ENCODE measurements around the gene NARF. TPM values are rescaled to one million over a fixed set of nuclear protein-coding genes. Genes with fewer than 3 reads are reported as not detected.
A peak's percentile ranks its signal among the peaks of the same experiment; 100 is the strongest.

Gene NARF
- polyA plus RNA-seq, 1 of the 3 experiments (the other 2 are of a cell fraction) = 128 TPM

GRCh38 chr17:82534401-82534812, 75.9 kb downstream of the NARF start (continued):
- no peak for TF ChIP-seq REST (IDR thresholded peaks at IDR 0.05; ENCODE audit: low read depth, low read length)
- no peak for TF ChIP-seq TAF1 (IDR thresholded peaks at IDR 0.05; ENCODE audit: borderline replicate concordance, low read depth, low read length)

- WGBS (ENCODE audit: low lambda C conversion rate) = 34% methylated on average over 6 of the region's 6 CpGs
- H3K9ac ChIP-seq = peak overlapping the region; percentile 59
- DNase-seq = peak; percentile 54
- no peak overlapping the region for H2AFZ ChIP-seq (ENCODE audit: low read depth)
- no peaks in the 10 kb centered on the region for H3K27me3 ChIP-seq (ENCODE audit: insufficient read depth)
- H3K9me2 ChIP-seq = no peaks in the 10 kb centered on the region
- no peak for TF ChIP-seq GABPA (IDR thresholded peaks at IDR 0.05; ENCODE audit: low read depth)
- TF ChIP-seq SIN3A (IDR thresholded peaks at IDR 0.05; ENCODE audit: borderline replicate concordance, low read depth, low read length) = peak; percentile 8; the same call in 1 of the 2 replicates
- peak; percentile 51 for TF ChIP-seq PBX3 (IDR thresholded peaks at IDR 0.05)
- no peak for TF ChIP-seq RCOR1 (IDR thresholded peaks at IDR 0.05; ENCODE audit: low read length)
- no peak for TF ChIP-seq REST (IDR thresholded peaks at IDR 0.05; ENCODE audit: low read depth, low read length)
- TF ChIP-seq POLR2AphosphoS5 (IDR thresholded peaks at IDR 0.05; ENCODE audit: low read depth, low read length) = 0 out of 2 replicates have a peak, but pooled peaks have one; percentile 9
- TF ChIP-seq MEF2A (IDR thresholded peaks at IDR 0.05; ENCODE audit: borderline replicate concordance, low read depth) = no peak
- TF ChIP-seq MXI1 (IDR thresholded peaks at IDR 0.05; ENCODE audit: low read depth, low read length) = no peak
- peak in 1 of 2 experiments; percentile 53; a peak in 2 of 4 replicates for TF ChIP-seq EP300 (IDR thresholded peaks at IDR 0.05; ENCODE audit: borderline replicate concordance in 1 of 2, low read depth in 1 of 2, low read length in 1 of 2)
- no peak for TF ChIP-seq RAD21 (IDR thresholded peaks at IDR 0.05; ENCODE audit: low read length)
- TF ChIP-seq FOSL2 (IDR thresholded peaks at IDR 0.05; ENCODE audit: borderline replicate concordance, low read depth) = no peak
- TF ChIP-seq YY1 (IDR thresholded peaks at IDR 0.05; ENCODE audit: low read depth) = no peak
- TF ChIP-seq JUND (IDR thresholded peaks at IDR 0.05) = no peak; the same call in 1 of the 2 replicates
- TF ChIP-seq NFIC (IDR thresholded peaks at IDR 0.05; ENCODE audit: borderline replicate concordance) = no peak; the same call in 1 of the 2 replicates
- no peak for TF ChIP-seq TEAD4 (IDR thresholded peaks at IDR 0.05; ENCODE audit: borderline replicate concordance, insufficient read depth)
- no peak for TF ChIP-seq ZBTB33 (IDR thresholded peaks at IDR 0.05; ENCODE audit: borderline replicate concordance, low read depth)
- peaks cover 44% of the 10 kb centered on the region for H3F3A ChIP-seq (replicated peaks; ENCODE audit: insufficient read depth)
- POLR2A ChIA-PET = interaction anchor here (0.6 to 0.9 kb wide), 2 partner anchors 18 to 64 kb away, joined by 3 to 4 read pairs; partner anchors contain the start of gene FOXK2
- H3K4me1 ChIP-seq (ENCODE audit: control insufficient read depth in 1 of 2, insufficient read depth in 2 of 2, low read depth in 1 of 2, low read length in 1 of 2) = peaks cover 28 to 38% of the 10 kb centered on the region in 2 experiments
- peak overlapping the region; percentile 85 for H3K4me2 ChIP-seq
- H3K27ac ChIP-seq (ENCODE audit: low read depth in 2 of 2, low read length in 1 of 2) = peak overlapping the region; percentile 87 to 97
- peaks cover 75% of the 10 kb centered on the region for H4K20me1 ChIP-seq (ENCODE audit: insufficient read depth)
- no peaks in the 10 kb centered on the region for H3K9me3 ChIP-seq
- peaks cover 96% of the 10 kb centered on the region for H3K79me2 ChIP-seq (ENCODE audit: insufficient read depth)
- no peaks in the 10 kb centered on the region for H3K36me3 ChIP-seq (replicated peaks in 1 of 2; ENCODE audit: control insufficient read depth in 1 of 2, insufficient read depth in 2 of 2, low read length in 1 of 2)
- CTCF ChIA-PET = interaction anchor here (0.6 to 5.8 kb wide), 12 partner anchors 7 to 1372 kb away, joined by 3 to 30 read pairs (median 4); partner anchors contain the start of gene FOXK2
- H3K4me3 ChIP-seq (ENCODE audit: low read depth in 2 of 2, low read length in 1 of 2) = peak overlapping the region in 1 of 2 experiments; percentile 49; a peak in 2 of 4 replicates
Measured at GRCh38 chr17:82536512-82537201, 78.1 kb downstream of the NARF start.
